HG03460 (cell line): ENCODE measurements around the gene ST3GAL2.
"Not testable (repeated sequence)": the region's sequence is repeated elsewhere in the genome, so short reads cannot be mapped to it uniquely, and the experiment has no call there.

ENCODE experiments used
- ATAC-seq: cut with Tn5 transposase; IDR thresholded peaks from one replicate; pipeline ENCODE4 v1.9.1; 2021; ENCODE audit not compliant: unreplicated experiment

The ST3GAL2 gene

DNA sequence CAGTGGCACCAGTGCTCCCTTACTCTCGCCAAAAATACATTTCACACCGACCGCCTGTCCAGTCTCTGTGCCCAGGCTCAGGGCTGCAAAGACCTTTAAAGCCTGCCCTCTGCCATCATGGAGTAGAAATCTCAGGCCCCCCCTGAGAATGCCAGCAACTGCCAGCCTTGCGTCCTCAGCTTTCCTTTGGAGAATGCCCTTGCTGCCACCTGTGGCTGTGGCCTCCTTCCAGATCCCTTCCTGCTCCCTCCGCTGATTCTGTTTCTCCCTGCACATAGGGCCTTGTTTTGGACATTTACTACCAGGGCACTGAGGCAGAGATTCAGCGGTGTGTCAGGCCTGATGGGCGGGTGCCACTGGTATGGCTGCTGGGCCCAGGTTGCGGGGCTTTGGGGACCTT lies 28.7 kb upstream of the ST3GAL2 start:
- no peak for ATAC-seq

DNA sequence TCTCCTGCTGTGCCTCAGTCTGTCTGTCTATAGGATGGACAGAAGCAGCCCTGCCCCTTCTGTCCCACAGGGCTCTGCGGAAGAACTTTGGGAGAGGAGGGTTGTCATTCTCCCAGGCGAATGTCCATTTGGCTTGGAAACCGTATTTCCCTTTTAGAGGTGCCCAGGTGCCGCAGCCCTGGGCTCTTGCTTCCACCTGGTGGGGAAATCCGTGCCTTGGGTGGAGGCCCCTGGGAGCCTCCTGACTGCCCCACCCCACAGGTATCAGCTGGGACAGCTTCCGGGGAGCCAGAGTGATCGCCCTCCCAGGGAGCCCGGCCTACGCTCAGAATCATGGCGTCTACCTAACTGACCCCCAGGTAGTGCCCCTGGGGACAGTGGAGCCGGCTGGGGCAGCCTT lies 28.2 kb upstream of the ST3GAL2 start:
- ATAC-seq: no peak

DNA sequence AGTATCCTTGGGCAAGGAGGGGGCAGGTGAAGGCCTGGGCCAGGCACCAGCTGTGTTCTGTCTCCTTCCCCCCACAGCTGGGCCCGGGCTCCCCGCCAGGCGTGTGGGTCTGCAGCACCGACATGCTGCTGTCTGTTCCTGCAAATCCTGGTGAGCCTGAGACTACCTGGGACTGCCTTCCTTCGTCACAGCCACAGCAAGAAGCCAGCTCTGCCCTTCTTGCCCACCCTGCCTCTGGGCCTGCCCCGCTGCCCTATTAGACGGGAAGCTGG lies 27.8 kb upstream of the ST3GAL2 start:
- ATAC-seq: no peak

DNA sequence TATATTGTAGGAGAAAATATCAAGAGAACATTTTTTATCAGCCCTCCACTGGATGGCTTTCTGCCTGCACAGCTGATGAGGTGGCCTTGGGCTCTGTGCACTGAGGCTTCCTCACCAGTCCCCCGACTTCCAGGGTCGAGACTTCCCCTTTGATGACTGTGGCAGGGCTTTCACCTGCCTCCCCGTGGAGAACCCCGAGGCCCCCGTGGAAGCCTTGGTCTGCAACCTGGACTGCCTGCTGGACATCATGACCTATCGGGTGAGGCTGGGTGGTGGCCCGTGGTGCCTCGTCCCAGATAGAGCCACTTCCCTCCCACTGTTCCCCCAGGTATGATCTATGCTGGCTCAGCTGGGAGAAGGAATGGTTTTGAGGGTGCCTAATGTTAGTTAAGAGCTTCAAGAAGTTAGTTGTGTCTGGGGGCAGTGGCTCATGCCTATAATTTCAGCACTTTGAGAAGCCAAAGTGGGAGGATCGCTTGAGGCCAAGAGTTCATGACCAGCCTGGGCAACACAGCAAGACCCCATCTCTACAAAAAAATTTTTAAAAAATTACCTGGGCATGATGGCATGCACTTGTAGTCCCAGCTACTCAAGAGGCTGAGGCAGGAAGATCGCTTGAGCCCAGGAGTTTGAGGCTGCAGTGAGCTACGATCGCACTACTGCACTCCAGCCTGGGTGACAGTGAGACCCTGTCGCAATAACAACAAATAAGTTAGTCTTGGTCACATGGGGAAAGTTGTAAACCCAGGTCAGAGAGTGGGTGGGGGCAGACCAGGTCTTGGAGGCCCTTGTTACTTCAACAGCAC lies 27.3 kb upstream of the ST3GAL2 start:
- no peak for ATAC-seq

- ATAC-seq: no peak
Observed at GRCh38 chr16:70463235-70463634, 24.3 kb upstream of the ST3GAL2 start.

DNA sequence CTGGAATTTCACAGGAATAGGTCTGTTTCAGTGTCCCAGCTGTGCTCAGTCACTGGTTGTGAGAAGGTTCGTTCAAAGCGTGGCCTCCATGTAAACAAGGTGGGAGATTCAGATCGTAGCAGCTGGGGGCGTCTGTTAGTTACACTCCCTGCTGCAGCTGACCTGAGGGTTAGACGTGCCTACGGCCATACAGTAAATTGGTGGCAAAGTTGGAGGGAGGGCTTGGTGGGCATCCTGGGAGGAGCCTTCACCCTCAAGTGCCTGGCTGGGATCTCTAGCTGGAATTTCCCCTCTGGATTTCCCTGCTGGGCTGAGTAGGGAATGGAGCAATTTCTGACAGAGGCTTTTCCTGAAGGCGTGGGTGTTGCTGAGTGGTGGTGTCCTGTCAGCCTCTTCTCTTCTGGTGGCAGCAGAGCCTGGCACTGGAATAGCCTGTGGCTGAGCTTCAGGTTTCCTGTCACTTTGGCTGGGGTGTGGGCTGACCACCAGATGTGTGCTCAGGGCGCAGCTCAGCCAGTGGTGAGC lies 21.9 kb upstream of the ST3GAL2 start:
- no peak for ATAC-seq

DNA sequence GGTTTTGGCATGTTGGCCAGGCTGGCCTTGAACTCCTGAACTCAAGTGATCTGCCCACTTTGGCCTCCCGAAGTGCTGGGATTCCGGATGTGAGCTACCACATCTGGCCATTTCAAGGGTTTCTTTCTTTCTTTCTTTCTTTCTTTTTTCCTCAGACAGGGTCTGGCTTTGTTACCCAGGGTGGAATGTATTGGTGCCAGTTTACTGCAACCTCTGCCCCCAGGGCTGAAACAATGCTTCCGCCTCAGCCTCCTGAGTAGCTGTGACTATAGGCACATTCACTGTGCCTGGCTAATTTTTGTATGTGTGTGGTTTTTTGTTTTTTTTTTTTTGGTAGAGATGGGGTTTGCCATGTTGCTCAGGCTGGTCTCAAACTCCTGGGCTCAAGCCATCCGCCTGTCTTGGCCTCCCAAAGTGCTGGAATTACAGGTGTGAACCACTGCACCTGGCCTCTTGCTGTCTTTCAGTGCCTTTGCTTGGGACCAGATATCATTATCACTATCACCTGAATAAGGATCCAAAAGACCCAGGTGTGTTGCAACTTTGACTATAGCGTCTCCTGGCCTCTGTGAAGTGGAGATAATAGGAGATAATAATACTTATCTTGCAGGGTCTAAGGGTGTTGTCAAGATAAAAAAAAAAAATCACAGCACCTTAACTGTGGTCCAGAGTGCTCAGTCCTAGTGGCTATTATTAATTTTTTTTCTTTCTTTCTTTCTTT lies 18.7 kb upstream of the ST3GAL2 start:
- ATAC-seq: no peak

DNA sequence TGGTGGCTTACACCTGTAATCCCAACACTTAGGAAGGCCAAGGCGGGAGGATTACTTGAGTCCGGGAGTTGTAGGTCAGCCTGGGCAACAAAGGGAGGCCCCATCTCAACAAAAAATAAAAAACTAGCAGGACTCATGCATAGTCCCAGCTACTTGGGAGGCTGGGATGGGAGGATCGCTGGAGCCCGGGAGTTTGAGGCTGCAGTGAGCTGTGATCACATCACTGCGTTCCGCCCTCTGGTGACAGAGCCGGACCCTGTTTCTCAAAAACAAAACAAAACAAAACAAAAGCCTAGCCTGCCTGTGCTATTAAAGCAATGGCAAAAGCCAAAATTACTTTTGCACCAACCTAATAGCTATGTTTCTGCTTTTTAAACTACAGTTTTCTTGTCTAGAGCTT lies 17.0 kb upstream of the ST3GAL2 start:
- ATAC-seq: no peak

DNA sequence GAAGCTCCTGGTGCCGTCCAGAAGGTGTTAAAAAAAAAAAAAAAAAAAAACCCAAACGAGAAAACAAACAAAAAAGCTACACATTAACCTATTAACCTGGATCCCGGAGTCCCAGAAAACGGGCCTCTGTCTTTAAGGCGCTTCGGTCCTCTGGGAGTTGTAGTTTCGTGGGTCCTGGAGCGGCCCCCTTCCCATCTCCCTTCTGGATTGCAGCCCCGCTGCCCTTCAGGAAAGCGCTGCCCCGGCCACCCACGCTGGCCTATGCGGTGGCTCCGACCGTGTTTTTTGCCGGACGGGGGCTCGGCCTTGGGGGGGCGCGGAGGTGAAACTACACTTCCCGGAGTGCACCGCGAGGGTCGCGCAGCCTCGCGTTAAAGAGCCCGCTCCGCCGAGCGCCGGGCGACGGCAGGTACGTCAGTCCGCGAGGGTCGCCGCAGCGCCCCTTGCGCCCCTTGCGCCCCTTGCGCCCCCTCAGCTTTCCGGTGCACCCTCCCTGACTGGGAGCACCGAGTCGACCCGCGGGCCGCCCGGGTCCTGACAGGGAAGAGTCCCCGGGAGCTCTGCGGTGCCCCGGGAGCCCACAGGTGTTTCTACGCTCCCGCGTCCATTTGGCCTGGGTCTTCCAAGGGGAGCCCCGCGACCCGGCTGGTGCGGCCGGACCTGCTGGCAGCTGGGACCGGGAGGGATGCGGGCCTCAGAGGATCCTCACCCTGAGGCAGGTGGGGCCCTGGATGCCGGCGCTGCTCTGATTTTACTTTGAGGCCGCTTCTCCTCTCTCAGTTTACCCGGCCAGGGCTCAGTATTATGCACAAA lies 15.5 kb upstream of the ST3GAL2 start, which contains the start of gene FCSK:
FCSK (plus strand) TSS at position 374 of the 813 bp plus-strand sequence. CDS start 8,596 bp downstream, outside the sequence.
- peak; percentile 86 for ATAC-seq

- no peak for ATAC-seq
Observed at GRCh38 chr16:70453892-70454221, 15.0 kb upstream of the ST3GAL2 start.

GRCh38 chr16:70453117-70453891 lies 14.4 kb upstream of the ST3GAL2 start:
- no peak for ATAC-seq

DNA sequence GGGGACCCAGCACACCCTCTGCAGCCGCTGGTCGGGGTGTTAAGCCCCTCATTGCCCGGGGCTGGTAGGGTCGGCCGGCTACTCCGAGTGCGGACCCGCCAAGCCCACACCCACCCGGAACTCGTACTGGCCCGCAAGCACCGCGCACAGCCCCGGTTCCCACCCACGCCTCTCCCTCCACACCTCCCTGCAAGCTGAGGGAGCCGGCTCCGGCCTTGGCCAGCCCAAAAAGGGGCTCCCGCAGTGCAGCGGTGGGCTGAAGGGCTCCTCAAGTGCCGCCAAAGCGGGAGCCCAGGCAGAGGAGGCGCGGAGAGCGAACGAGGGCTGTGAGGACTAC lies 12.1 kb upstream of the ST3GAL2 start:
- ATAC-seq: not testable (repeated sequence)

- not testable (repeated sequence) for ATAC-seq
Observed at GRCh38 chr16:70450142-70451003, 11.5 kb upstream of the ST3GAL2 start.

- ATAC-seq: no peak
Observed at GRCh38 chr16:70448075-70448474, 9.2 kb upstream of the ST3GAL2 start.

- no peak for ATAC-seq
Observed at GRCh38 chr16:70444249-70445063, 5.6 kb upstream of the ST3GAL2 start.

GRCh38 chr16:70442344-70442743 lies 3.4 kb upstream of the ST3GAL2 start:
- no peak for ATAC-seq

- no peak for ATAC-seq
Observed at GRCh38 chr16:70441406-70441990, 2.6 kb upstream of the ST3GAL2 start.

- no peak for ATAC-seq
Observed at GRCh38 chr16:70440009-70440692, 1.3 kb upstream of the ST3GAL2 start.
